Ascending aorta (tissue), 2 donors: ENCODE measurements around the gene PTPRN2. TPM values are rescaled to one million over a fixed set of nuclear protein-coding genes. Genes with fewer than 3 reads are reported as not detected.

Source experiments
- DNase-seq, 2 donors: peaks; one replicate each; pipeline ENCODE4 v3.0.0-alpha.2; 2019; ENCODE audit warnings: low spot score in 2 of 2
- H3K27ac ChIP-seq, 2 donors: fragments of 200-600 bp; sonication (generic); one replicate each; pipeline ENCODE4 v1.5.1; 2016 to 2017; ENCODE audit warnings: mild to moderate bottlenecking in 1 of 2
- H3K27me3 ChIP-seq: fragments of 200-600 bp; sonication (generic); one replicate; pipeline ENCODE4 v1.5.1; 2017
- H3K36me3 ChIP-seq, 2 donors: fragments of 200-600 bp; sonication (generic); one replicate each; pipeline ENCODE4 v1.5.1; 2016
- H3K4me1 ChIP-seq, 2 donors: fragments of 200-600 bp; sonication (generic); one replicate each; pipeline ENCODE4 v1.5.1; 2016 to 2017; ENCODE audit warnings: mild to moderate bottlenecking in 1 of 2
- H3K4me3 ChIP-seq, 2 donors: fragments of 200-600 bp; sonication (generic); one replicate each; pipeline ENCODE4 v1.5.1; 2016 to 2017; ENCODE audit warnings: mild to moderate bottlenecking in 1 of 2
- H3K9me3 ChIP-seq, 2 donors: fragments of 200-600 bp; sonication (generic); one replicate each; pipeline ENCODE4 v1.5.1; 2016
- intact Hi-C: fragments of 100-400 bp; cut with DNase I; formaldehyde crosslinking; loops from one replicate; pipeline ENCODE4 v1.15.1; 2023
- total RNA-seq: library from RNA; depleted of rRNA; stranded (reverse); fragments of >200 nt; gene quantifications from one replicate; pipeline ENCODE4 v1.1.0, GENCODE V29; 2016
- TF ChIP-seq, protein P1 (sequence below), 3 experiments: fragments of 200-600 bp in 2 of 3; fragments of 450-650 bp in 1 of 3; sonication (generic) in 2 of 3; IDR thresholded peaks; one replicate each; pipeline ENCODE4 v1.5.1; 2016 to 2019; ENCODE audit warnings: antibody characterized with exemption in 3 of 3, mild to moderate bottlenecking in 1 of 3, moderate library complexity in 1 of 3

The PTPRN2 gene
- total RNA-seq, 1 donor from 2014 or later, result 7.3 TPM

GRCh38 chr7:158357898-158358821, 229.5 kb downstream of the PTPRN2 start:
- no peaks in the 10 kb centered on the region for H3K36me3 ChIP-seq
- no peak overlapping the region for H3K27ac ChIP-seq
- no peaks in the 10 kb centered on the region for H3K4me1 ChIP-seq
- H3K4me3 ChIP-seq, result no peak overlapping the region
- TF ChIP-seq, protein P1, sequence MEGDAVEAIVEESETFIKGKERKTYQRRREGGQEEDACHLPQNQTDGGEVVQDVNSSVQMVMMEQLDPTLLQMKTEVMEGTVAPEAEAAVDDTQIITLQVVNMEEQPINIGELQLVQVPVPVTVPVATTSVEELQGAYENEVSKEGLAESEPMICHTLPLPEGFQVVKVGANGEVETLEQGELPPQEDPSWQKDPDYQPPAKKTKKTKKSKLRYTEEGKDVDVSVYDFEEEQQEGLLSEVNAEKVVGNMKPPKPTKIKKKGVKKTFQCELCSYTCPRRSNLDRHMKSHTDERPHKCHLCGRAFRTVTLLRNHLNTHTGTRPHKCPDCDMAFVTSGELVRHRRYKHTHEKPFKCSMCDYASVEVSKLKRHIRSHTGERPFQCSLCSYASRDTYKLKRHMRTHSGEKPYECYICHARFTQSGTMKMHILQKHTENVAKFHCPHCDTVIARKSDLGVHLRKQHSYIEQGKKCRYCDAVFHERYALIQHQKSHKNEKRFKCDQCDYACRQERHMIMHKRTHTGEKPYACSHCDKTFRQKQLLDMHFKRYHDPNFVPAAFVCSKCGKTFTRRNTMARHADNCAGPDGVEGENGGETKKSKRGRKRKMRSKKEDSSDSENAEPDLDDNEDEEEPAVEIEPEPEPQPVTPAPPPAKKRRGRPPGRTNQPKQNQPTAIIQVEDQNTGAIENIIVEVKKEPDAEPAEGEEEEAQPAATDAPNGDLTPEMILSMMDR (IDR thresholded peaks at IDR 0.05), result no peak
- DNase-seq, result peak in 1 of 2 donors; percentile 37
- peaks cover 0 to 4% of the 10 kb centered on the region in 2 donors for H3K9me3 ChIP-seq
- no peaks in the 10 kb centered on the region for H3K27me3 ChIP-seq
- intact Hi-C loops, result no loop called here

DNA sequence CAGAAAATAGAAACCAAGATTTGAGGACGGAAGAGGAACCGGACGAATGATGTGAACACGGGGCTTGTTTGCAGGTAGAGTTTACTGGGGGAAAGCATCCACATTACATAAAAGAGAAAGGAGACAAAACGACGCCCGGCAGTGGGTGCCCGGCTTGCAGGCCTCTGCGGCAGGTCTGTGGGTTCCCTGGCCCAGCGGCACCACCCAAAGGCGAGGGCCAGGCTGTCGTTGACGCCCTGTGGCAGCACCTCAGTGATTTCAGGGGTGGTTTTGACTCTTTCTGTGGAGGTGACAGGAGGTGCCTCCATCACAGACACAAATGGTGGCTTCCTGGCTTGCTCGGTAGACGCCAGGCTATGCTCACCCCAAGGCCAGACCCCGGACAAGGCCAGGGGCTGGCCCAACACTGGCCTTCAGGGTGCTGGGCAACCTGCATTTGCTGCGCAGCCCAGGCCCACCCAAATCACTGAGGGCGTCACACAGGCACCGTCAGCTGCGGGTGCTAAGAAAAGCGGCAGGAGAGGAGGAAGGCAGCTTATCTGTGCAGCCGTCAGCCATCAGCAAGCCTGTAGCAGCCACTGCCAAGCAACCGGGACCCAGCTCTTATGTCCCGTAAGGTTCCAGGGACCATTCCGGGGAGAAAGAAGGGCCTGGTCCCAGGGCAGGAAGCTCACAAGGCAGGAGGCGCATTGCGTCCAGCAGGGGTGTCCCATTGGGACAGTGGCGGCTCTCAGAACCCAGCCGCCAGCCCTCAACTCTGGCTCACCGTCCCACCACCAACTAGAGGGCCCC, 230.3 kb downstream of the PTPRN2 start:
- no peaks in the 10 kb centered on the region for H3K4me1 ChIP-seq
- H3K27ac ChIP-seq, result no peak overlapping the region
- H3K27me3 ChIP-seq, result no peaks in the 10 kb centered on the region
- H3K9me3 ChIP-seq, result peaks cover 0 to 4% of the 10 kb centered on the region in 2 donors
- intact Hi-C loops, result no loop called here
- DNase-seq, result peak in 1 of 2 donors; percentile 44
- no peak overlapping the region for H3K4me3 ChIP-seq
- H3K36me3 ChIP-seq, result no peaks in the 10 kb centered on the region
- TF ChIP-seq, protein P1 (IDR thresholded peaks at IDR 0.05), result no peak

DNA sequence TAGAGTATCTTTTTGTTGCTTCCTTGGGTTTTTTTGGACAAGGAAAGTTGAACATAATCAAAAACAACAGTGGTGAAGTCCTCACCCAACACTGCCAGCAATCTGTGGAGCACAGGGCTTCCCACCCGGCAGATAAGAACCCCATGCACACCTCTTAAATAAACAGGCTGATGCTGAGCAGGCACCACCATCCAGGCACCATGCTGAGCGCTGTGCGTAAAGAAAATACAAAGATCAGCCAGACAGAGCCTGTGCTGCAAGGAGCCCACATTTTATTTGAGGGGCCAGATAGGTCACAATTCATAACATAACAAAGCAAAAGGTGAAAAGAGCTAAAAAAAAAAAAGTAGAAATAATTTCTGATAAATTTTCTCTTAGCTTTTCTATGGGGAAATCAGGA, 231.2 kb downstream of the PTPRN2 start:
- no peak overlapping the region for H3K27ac ChIP-seq
- intact Hi-C loops, result no loop called here
- H3K27me3 ChIP-seq, result no peaks in the 10 kb centered on the region
- H3K4me1 ChIP-seq, result no peaks in the 10 kb centered on the region
- no peak overlapping the region for H3K4me3 ChIP-seq
- peak in 1 of 2 donors; percentile 2 for DNase-seq
- TF ChIP-seq, protein P1 (IDR thresholded peaks at IDR 0.05), result no peak
- peaks cover 0 to 4% of the 10 kb centered on the region in 2 donors for H3K9me3 ChIP-seq
- no peaks in the 10 kb centered on the region for H3K36me3 ChIP-seq

- intact Hi-C loops, result no loop called here
- Histone ChIP-seq H3K9me3 (peaks cover 0 to 4% of the 10 kb centered on the region in 2 donors), H3K27me3 (no peaks in the 10 kb centered on the region), H3K27ac (no peak overlapping the region), H3K4me3 (no peak overlapping the region), H3K4me1 (no peaks in the 10 kb centered on the region), H3K36me3 (no peaks in the 10 kb centered on the region)
- DNase-seq, result peak in 1 of 2 donors; percentile 33
- TF ChIP-seq, protein P1 (IDR thresholded peaks at IDR 0.05), result no peak
These were observed 232.1 kb downstream of the PTPRN2 start for GRCh38 chr7:158355456-158356065.

DNA sequence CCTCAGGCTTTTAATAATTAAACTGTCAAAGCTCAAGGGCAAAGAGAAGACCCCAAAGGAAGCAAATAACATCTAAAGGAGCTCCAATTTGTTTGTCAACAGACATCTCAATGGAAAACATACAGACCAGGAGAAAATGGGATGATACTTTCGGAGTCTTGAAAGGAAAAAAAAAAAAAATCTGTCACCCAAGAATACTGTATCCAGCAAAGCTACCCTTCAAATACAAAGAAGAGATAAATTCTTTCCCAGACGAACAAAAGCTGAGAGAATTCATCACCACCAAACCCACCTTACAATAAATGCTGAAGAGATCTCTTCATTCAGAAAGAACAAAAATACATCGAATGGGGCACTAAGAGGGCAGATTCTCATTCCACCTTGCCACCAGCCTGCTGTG, 232.8 kb downstream of the PTPRN2 start:
- intact Hi-C loops, result no loop called here
- H3K27ac ChIP-seq, result no peak overlapping the region
- no peaks in the 10 kb centered on the region for H3K4me1 ChIP-seq
- H3K36me3 ChIP-seq, result no peaks in the 10 kb centered on the region
- no peaks in the 10 kb centered on the region for H3K27me3 ChIP-seq
- no peak for DNase-seq
- peaks cover 0 to 4% of the 10 kb centered on the region in 2 donors for H3K9me3 ChIP-seq
- TF ChIP-seq, protein P1 (IDR thresholded peaks at IDR 0.05), result no peak
- H3K4me3 ChIP-seq, result no peak overlapping the region
